PC-3 (cell line): Measurements from ENCODE around the gene CGN. TPM values are rescaled to one million over a fixed set of nuclear protein-coding genes. Genes with fewer than 3 reads are reported as not detected.

Experiments
- ATAC-seq: fragments of 200-7000 bp; cut with Tn5 transposase; 2 replicates; pipeline ENCODE4 v1.9.1; 2020; ENCODE audit warnings: mild to moderate bottlenecking, moderate library complexity
- Bru-seq: library from RNA; stranded (reverse); fragments of 400-500 nt; gene quantifications from one replicate; lab custom pipeline; 2021; lab: Mats Ljungman, UMichigan
- BruChase-seq, 2 experiments: library from RNA; stranded (reverse); fragments of 400-500 nt; gene quantifications; one replicate each; lab custom pipeline; 2021; lab: Mats Ljungman, UMichigan
- BruUV-seq: library from RNA; stranded (reverse); fragments of 400-500 nt; replicated peaks from 2 replicates; lab custom pipeline; 2021; lab: Mats Ljungman, UMichigan
- CTCF ChIA-PET: fragments of 300-600 bp; sonication (Branson Sonifier 250); formaldehyde crosslinking; loops from one replicate; lab custom pipeline; 2022; ENCODE audit warnings: antibody characterized with exemption; lab: Charles Lee
- POLR2A ChIA-PET: fragments of 300-600 bp; sonication (Branson Sonifier 250); formaldehyde crosslinking; loops from one replicate; lab custom pipeline; 2022; ENCODE audit warnings: antibody characterized with exemption; ENCODE audit not compliant: unreplicated experiment; lab: Charles Lee
- DNase-seq: peaks from one replicate; pipeline ENCODE4 v3.0.0-alpha.2; 2015
- H2AFZ ChIP-seq: fragments of 300-600 bp; sonication (generic); 2 replicates; pipeline ENCODE4 v1.6.0; 2016; ENCODE audit warnings: antibody characterized with exemption, low read length
- H3F3A ChIP-seq: fragments of 300-600 bp; sonication (generic); one replicate; pipeline ENCODE4 v1.6.0; 2017; ENCODE audit warnings: antibody characterized with exemption, low read length, control low read depth, mild to moderate bottlenecking; ENCODE audit not compliant: unreplicated experiment
- H3K27ac ChIP-seq: fragments of 300-600 bp; sonication (generic); 2 replicates; pipeline ENCODE4 v1.5.1; 2016; ENCODE audit warnings: mild to moderate bottlenecking, low read length
- H3K27me3 ChIP-seq: fragments of 300-600 bp; sonication (generic); 2 replicates; pipeline ENCODE4 v1.6.1; 2016; ENCODE audit warnings: low read length, mixed read lengths
- H3K36me3 ChIP-seq: fragments of 300-600 bp; sonication (generic); 2 replicates; pipeline ENCODE4 v1.6.1; 2016; ENCODE audit warnings: low read depth, mixed run types, low read length, mixed read lengths
- H3K4me1 ChIP-seq: fragments of 300-600 bp; sonication (generic); 2 replicates; pipeline ENCODE4 v1.5.1; 2016; ENCODE audit warnings: low read length; ENCODE audit not compliant: insufficient read depth
- H3K4me2 ChIP-seq: fragments of 300-600 bp; sonication (generic); 2 replicates; pipeline ENCODE4 v1.6.0; 2016; ENCODE audit warnings: low read length
- H3K4me3 ChIP-seq: fragments of 300-600 bp; sonication (generic); 2 replicates; pipeline ENCODE4 v1.5.1; 2016; ENCODE audit warnings: mild to moderate bottlenecking, low read length, mixed read lengths
- H3K79me2 ChIP-seq: fragments of 300-600 bp; sonication (generic); 2 replicates; pipeline ENCODE4 v1.6.1; 2017; ENCODE audit warnings: low read length, mixed read lengths
- H3K9ac ChIP-seq: fragments of 300-600 bp; sonication (generic); 2 replicates; pipeline ENCODE4 v1.6.0; 2016; ENCODE audit warnings: mild to moderate bottlenecking, low read length
- H3K9me2 ChIP-seq: fragments of 300-600 bp; sonication (generic); replicated peaks from 2 replicates; pipeline ENCODE4 v1.6.1; 2016; ENCODE audit warnings: mixed run types, low read length, mixed read lengths
- H3K9me3 ChIP-seq: fragments of 300-600 bp; sonication (generic); 2 replicates; pipeline ENCODE4 v1.6.1; 2016; ENCODE audit warnings: low read length, mixed read lengths
- H4K20me1 ChIP-seq: fragments of 300-600 bp; sonication (generic); 2 replicates; pipeline ENCODE4 v1.6.1; 2016; ENCODE audit warnings: low read length, mixed read lengths
- CTCF ChIP-seq: fragments of 300-600 bp; sonication (generic); conservative IDR thresholded peaks from 2 replicates; pipeline ENCODE4 v1.5.1; 2017; ENCODE audit warnings: antibody characterized with exemption, low read depth, mild to moderate bottlenecking, low read length
- EZH2 ChIP-seq: fragments of 300-600 bp; sonication (generic); IDR thresholded peaks from one replicate; pipeline ENCODE4 v1.6.1; 2017; ENCODE audit warnings: antibody characterized with exemption, mild to moderate bottlenecking, low read length; ENCODE audit not compliant: unreplicated experiment
- EZH2phosphoT487 ChIP-seq: fragments of 300-600 bp; sonication (generic); IDR thresholded peaks from 2 replicates; pipeline ENCODE4 v1.6.1; 2018; ENCODE audit warnings: mild to moderate bottlenecking, antibody characterized with exemption, low read length, borderline replicate concordance
- intact Hi-C: fragments of 100-400 bp; cut with micrococcal nuclease; formaldehyde crosslinking; loops from 2 replicates; pipeline ENCODE4 v1.9.0; 2023
- long read RNA-seq: library from polyadenylated mRNA; unstranded; transcript quantifications from one replicate; pipeline ENCODE4 v2.0.0, GENCODE V29; 2021; ENCODE audit not compliant: unreplicated experiment
- total RNA-seq: library from RNA; depleted of rRNA; stranded (reverse); fragments of >200 nt; gene quantifications from 2 replicates; pipeline ENCODE4 v1.2.3, GENCODE V29; 2014; rRNA removed

Gene CGN
- 13.3 and 20.1 TPM in 2 replicates for total RNA-seq
- Bru-seq, nascent RNA: percentile 69 among the genes with signal in this experiment
- BruChase-seq, experiment 1, labeled RNA remaining after a 6-hour chase: percentile 77 among the genes with signal in this experiment
- BruChase-seq, experiment 2, labeled RNA remaining after a 2-hour chase: percentile 67 among the genes with signal in this experiment
- long read RNA-seq, full-length matches to known transcripts: 17 of 59 reads
- long read RNA-seq, partial matches to known transcripts: 11 of 59 reads
- long read RNA-seq, other reads (novel, unspliced or antisense): 31 of 59 reads

DNA sequence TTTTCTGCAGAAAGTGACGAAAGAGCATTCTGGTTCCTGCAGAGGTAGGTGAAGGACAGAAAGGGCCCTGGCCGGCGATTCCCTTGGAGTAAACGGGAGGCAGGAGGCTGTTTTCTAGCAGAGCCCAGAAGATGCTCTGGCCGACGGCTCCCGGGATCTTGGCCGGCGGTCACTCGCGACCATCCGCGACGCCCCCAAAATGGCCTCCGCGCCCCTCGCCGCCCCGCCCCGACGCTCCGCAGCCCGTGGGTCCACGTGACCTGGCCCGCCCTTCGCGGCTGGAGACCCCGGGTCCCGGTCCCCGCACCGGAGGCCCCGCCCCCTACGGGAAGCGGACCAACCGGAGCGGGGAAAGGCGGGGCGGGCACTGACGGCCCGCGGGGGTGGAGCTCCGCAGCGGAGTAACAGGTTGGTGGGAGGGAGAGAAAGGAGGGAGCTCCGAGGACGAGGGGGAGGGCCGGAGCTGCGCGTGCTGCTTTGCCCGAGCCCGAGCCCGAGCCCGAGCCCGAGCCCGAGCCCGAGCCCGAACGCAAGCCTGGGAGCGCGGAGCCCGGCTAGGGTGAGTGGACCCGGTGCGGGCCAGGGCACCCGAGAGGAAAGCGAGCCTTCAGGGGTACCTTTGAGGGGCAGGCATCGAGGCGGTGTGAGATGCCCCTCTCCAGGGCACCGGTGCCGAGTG, at the start of gene CGN:
Gene CGN, plus strand, starts transcription at position 431 of the 679 bp plus-strand sequence. CDS start 7,133 bp downstream, outside the sequence.
- peaks cover 50% of the 10 kb centered on the region for H3K4me1 ChIP-seq
- peak within 1 kb of the TSS; percentile 84 for H3K4me3 ChIP-seq
- peak within 1 kb of the TSS; percentile 82 for H2AFZ ChIP-seq
- H3F3A ChIP-seq: peaks cover 11% of the 10 kb centered on the region
- intact Hi-C loops: loop anchor here (1.0 to 2.0 kb wide), 3 partner anchors 16 to 67 kb away; no protein-coding TSS in a partner anchor
- H3K27me3 ChIP-seq: no peaks in the 10 kb centered on the region
- ChIA-PET CTCF (interaction anchor here (0.6 to 1.0 kb wide), 8 partner anchors 9 to 328 kb away, joined by 3 to 6 read pairs (median 3); no protein-coding TSS in a partner anchor), POLR2A (interaction anchor here (0.6 to 1.7 kb wide), 7 partner anchors 16 to 457 kb away, joined by 3 to 12 read pairs (median 6); partner anchors contain the start of genes PI4KB and TUFT1)
- ATAC-seq (peak; percentile 80), DNase-seq (peak; percentile 95)
- no peak for TF ChIP-seq EZH2
- TF ChIP-seq CTCF: no peak
- no peak for TF ChIP-seq EZH2phosphoT487
- BruUV-seq: no TSS peak
- peak within 1 kb of the TSS; percentile 78 for H3K9ac ChIP-seq
- H3K79me2 ChIP-seq: peaks cover 35% of the 10 kb centered on the region
- no peaks in the 10 kb centered on the region for H3K36me3 ChIP-seq
- H3K9me2 ChIP-seq: no peaks in the 10 kb centered on the region
- H3K27ac ChIP-seq: peak within 1 kb of the TSS; percentile 96
- H4K20me1 ChIP-seq: no peaks in the 10 kb centered on the region
- peak within 1 kb of the TSS; percentile 95 for H3K4me2 ChIP-seq
- no peaks in the 10 kb centered on the region for H3K9me3 ChIP-seq

DNA sequence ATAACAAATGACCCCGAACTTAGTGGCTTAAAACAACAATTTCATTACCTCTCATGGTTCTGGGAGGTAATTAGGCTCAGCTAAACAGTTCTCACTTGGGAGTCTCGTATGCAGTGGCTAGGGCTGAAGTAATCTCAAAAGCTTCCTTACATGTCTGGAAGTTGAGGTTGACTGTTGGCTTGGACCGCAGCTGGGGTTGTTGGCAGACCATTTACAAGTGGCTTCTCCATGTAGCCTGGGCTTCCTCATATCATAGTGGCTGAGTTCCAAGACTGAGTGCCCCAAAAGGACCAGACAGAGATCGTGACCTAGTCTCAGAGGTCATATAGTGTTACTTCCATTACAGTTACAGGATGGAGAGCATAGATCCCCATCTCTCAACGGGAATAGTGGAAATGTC, 49.5 kb upstream of the CGN start:
- no peaks in the 10 kb centered on the region for H3K36me3 ChIP-seq
- peaks cover 12% of the 10 kb centered on the region for H3K4me1 ChIP-seq
- H3F3A ChIP-seq: no peaks in the 10 kb centered on the region
- ChIA-PET CTCF (no interaction called here), POLR2A (interaction anchor here (0.6 kb wide), 1 partner anchor 113 kb away, joined by 4 read pairs; no protein-coding TSS in a partner anchor)
- TF ChIP-seq EZH2 (no peak), CTCF (no peak), EZH2phosphoT487 (no peak)
- no peak overlapping the region for H3K27ac ChIP-seq
- H3K4me2 ChIP-seq: no peak overlapping the region
- no peaks in the 10 kb centered on the region for H3K27me3 ChIP-seq
- H3K9me3 ChIP-seq: no peaks in the 10 kb centered on the region
- intact Hi-C loops: no loop called here
- no peaks in the 10 kb centered on the region for H3K9me2 ChIP-seq
- no peak overlapping the region for H3K9ac ChIP-seq
- DNase-seq (no peak), ATAC-seq (no peak)
- H3K4me3 ChIP-seq: no peak overlapping the region
- H2AFZ ChIP-seq: no peak overlapping the region
- BruUV-seq: no TSS peak
- H3K79me2 ChIP-seq: peaks cover 17% of the 10 kb centered on the region
- no peaks in the 10 kb centered on the region for H4K20me1 ChIP-seq
